Panc1 (cell line): ENCODE data around the gene CABP2.

Experiments used
- TCF7L2 ChIP-seq: IDR thresholded peaks from 2 replicates; pipeline ENCODE4 v1.6.1; 2011; ENCODE audit warnings: mild to moderate bottlenecking, low read depth, low read length, inconsistent platforms
- TF ChIP-seq, protein P1 (sequence below): fragments of 450-650 bp; IDR thresholded peaks from 2 replicates; pipeline ENCODE4 v1.5.1; 2017; ENCODE audit warnings: mild to moderate bottlenecking

- TF ChIP-seq, protein P1, sequence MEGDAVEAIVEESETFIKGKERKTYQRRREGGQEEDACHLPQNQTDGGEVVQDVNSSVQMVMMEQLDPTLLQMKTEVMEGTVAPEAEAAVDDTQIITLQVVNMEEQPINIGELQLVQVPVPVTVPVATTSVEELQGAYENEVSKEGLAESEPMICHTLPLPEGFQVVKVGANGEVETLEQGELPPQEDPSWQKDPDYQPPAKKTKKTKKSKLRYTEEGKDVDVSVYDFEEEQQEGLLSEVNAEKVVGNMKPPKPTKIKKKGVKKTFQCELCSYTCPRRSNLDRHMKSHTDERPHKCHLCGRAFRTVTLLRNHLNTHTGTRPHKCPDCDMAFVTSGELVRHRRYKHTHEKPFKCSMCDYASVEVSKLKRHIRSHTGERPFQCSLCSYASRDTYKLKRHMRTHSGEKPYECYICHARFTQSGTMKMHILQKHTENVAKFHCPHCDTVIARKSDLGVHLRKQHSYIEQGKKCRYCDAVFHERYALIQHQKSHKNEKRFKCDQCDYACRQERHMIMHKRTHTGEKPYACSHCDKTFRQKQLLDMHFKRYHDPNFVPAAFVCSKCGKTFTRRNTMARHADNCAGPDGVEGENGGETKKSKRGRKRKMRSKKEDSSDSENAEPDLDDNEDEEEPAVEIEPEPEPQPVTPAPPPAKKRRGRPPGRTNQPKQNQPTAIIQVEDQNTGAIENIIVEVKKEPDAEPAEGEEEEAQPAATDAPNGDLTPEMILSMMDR, result no peak
- no peak for TF ChIP-seq TCF7L2
Measured at GRCh38 chr11:67516806-67517205, 6.4 kb downstream of the CABP2 start.
